ENCODE data around the gene BCL2L15. TPM values are rescaled to one million over a fixed set of nuclear protein-coding genes. Genes with fewer than 3 reads are reported as not detected.

The BCL2L15 gene
- total and polyA plus RNA-seq, 2 of the 8 experiments (the other 6 are each of a cell fraction or from before 2014, with no cell fraction given), result 0.32 to 0.36 TPM

DNA sequence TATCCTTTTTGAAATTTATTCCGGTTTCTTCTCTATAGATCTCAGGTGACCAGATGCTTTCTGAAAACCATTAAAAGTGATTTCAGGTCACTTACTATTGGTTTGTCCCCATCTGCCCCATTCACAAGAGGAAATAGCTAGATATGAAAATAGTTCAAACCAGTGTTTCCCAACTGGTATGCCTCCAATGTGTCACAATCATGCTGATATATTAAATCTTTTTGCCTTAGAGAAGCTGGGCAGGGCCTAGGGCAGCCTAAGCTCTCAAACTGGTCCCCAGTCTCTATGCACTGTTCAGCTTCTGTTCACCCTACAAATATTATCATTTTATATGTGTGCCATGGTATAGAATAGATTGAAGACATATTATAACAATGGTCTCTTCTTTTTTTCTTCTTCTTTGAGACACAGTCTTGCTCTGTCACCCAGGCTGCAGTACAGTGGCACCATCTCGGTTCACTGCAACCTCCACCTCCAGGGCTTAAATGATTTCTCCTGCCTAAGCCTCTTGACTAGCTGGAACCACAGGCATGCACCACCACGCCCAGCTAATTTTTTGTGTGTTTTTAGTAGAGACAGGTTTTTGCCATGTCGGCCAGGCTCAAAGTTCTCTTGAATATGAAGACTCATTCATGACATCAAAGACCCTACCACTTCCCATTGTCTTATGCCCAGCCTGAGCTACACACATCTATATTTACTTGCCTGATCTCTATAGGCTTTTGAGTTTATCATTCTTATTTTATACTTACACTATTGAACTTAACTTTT, 31.6 kb downstream of the BCL2L15 start:
- H3K27ac ChIP-seq (ENCODE audit: low read depth, low read length), result no peak overlapping the region
- no peaks in the 10 kb centered on the region for H4K20me1 ChIP-seq (replicated peaks in 1 of 2; ENCODE audit: control insufficient read depth in 1 of 2, insufficient read depth in 2 of 2, low read length in 2 of 2)
- H3K14ac ChIP-seq (ENCODE audit: insufficient read length), result no peak overlapping the region
- no peaks in the 10 kb centered on the region for H3K79me1 ChIP-seq (ENCODE audit: low read depth, low read length)
- H4K8ac ChIP-seq (ENCODE audit: extremely low read depth, insufficient read depth, low read length), result no peak overlapping the region
- no peak overlapping the region for H2BK15ac ChIP-seq (ENCODE audit: low read length)
- 88% methylated on average over 4 of the region's 4 CpGs; no CpG with 5 or more reads in 1 of the 2 experiments for WGBS, 2 experiments (ENCODE audit: extremely low coverage in 1 of 2, insufficient coverage in 1 of 2, insufficient read length in 1 of 2, insufficient replicate concordance in 2 of 2, low coverage in 1 of 2, low lambda C conversion rate in 2 of 2, missing lambda C conversion rate in 1 of 2)
- H3K79me2 ChIP-seq (ENCODE audit: control insufficient read depth in 1 of 2, insufficient read depth in 2 of 2, low read length in 2 of 2), result no peaks in the 10 kb centered on the region
- no peaks in the 10 kb centered on the region for H3K23me2 ChIP-seq (ENCODE audit: low read depth, low read length)
- H2BK12ac ChIP-seq (ENCODE audit: low read depth, low read length), result no peak overlapping the region
- no peaks in the 10 kb centered on the region for H3K9me3 ChIP-seq (ENCODE audit: insufficient read depth in 2 of 2, low read depth in 1 of 2, low read length in 1 of 2)
- H2BK5ac ChIP-seq (ENCODE audit: low read depth, low read length), result no peak overlapping the region
- H3K36me3 ChIP-seq (ENCODE audit: control insufficient read depth in 2 of 4, insufficient read depth in 4 of 4, low read length in 3 of 4), result no peaks in the 10 kb centered on the region
- no peak overlapping the region for H3K56ac ChIP-seq (replicated peaks; ENCODE audit: insufficient read length, low read depth, low read length)
- H3K18ac ChIP-seq (ENCODE audit: extremely low read depth, low read length), result no peak overlapping the region
- no peak overlapping the region for H3K4me3 ChIP-seq (ENCODE audit: extremely low read depth in 1 of 4, insufficient read depth in 2 of 4, low read depth in 3 of 4, low read length in 4 of 4)
- CTCF ChIA-PET (ENCODE audit: partially characterized antibody), result interaction anchor here (0.5 to 2.2 kb wide), 6 partner anchors 14 to 428 kb away, joined by 3 to 14 read pairs (median 4); partner anchors contain the start of gene OLFML3
- no peak overlapping the region for H3K23ac ChIP-seq (ENCODE audit: insufficient read length)
- no peak overlapping the region for H4K5ac ChIP-seq (ENCODE audit: insufficient read length, low read depth, low read length)
- FAIRE-seq (no peak), DNase-seq (ENCODE audit: low read depth in 1 of 2, low spot score in 2 of 2) (no peak)
- H2BK20ac ChIP-seq (ENCODE audit: low read length), result no peak overlapping the region
- POLR2A ChIA-PET (ENCODE audit: partially characterized antibody), result no interaction called here
- no peak overlapping the region for H2AFZ ChIP-seq (ENCODE audit: low read length)
- H2BK120ac ChIP-seq (replicated peaks; ENCODE audit: low read depth, low read length), result no peak overlapping the region
- H3K4ac ChIP-seq (replicated peaks; ENCODE audit: insufficient read length, low read depth, low read length), result no peak overlapping the region
- H2AK5ac ChIP-seq (ENCODE audit: low read depth, low read length), result no peak overlapping the region
- H3K9ac ChIP-seq (replicated peaks in 1 of 4; ENCODE audit: extremely low read depth in 1 of 4, low read depth in 3 of 4, low read length in 3 of 4), result no peak overlapping the region
- no peak overlapping the region for H3K4me2 ChIP-seq (ENCODE audit: insufficient read depth in 1 of 2, low read depth in 2 of 2, low read length in 2 of 2)
- H3K4me1 ChIP-seq (replicated peaks in 1 of 4; ENCODE audit: control insufficient read depth in 3 of 4, insufficient read depth in 4 of 4, low read length in 3 of 4), result no peaks in the 10 kb centered on the region
- H4K91ac ChIP-seq (replicated peaks; ENCODE audit: insufficient read length, low read length), result no peak overlapping the region
- H3K27me3 ChIP-seq (replicated peaks in 1 of 4; ENCODE audit: control insufficient read depth in 3 of 4, extremely low read depth in 1 of 4, insufficient read depth in 3 of 4, low read length in 3 of 4), result no peaks in the 10 kb centered on the region
- TF ChIP-seq KDM4A (IDR thresholded peaks at IDR 0.05; ENCODE audit: low read depth, low read length, severe bottlenecking) (no peak), NRF1 (IDR thresholded peaks at IDR 0.05; ENCODE audit: low read depth, low read length) (no peak), HDAC2 (IDR thresholded peaks at IDR 0.05; ENCODE audit: borderline replicate concordance in 1 of 2, low read depth in 2 of 2, low read length in 2 of 2) (no peak), SIN3A (conservative IDR thresholded peaks at IDR 0.05 in 1 of 2, IDR thresholded peaks at IDR 0.05 in 1 of 2; ENCODE audit: low read depth in 1 of 2, low read length in 2 of 2) (no peak), SAP30 (IDR thresholded peaks at IDR 0.05; ENCODE audit: insufficient read depth, insufficient replicate concordance, low read length) (no peak), EP300 (IDR thresholded peaks at IDR 0.05; ENCODE audit: borderline replicate concordance in 1 of 2, low read depth in 2 of 2, low read length in 2 of 2) (no peak), MAFK (IDR thresholded peaks at IDR 0.05; ENCODE audit: low read depth, low read length) (no peak), E2F6 (IDR thresholded peaks at IDR 0.05) (no peak)
